ENCODE results near the gene HELLS.

DNA sequence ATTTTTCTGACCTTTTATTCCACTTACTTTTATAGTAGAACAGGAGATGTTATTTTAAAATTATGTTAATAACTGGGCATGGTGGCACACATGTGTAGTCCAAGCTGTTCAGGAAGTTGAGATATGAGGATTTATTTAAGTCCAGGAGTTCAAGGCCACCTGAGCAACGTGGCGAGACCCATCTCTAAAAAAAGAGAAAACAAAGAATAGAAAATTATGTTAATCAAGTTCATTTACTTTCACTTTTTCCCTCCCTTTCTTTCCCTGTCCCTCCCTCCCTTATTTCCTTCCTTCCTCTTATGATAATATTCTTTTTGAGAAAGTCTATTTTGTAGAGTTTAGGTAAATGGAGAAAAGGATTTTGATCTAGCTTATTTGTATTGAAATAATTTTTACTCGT, 48.9 kb upstream of the HELLS start:
- TF ChIP-seq, protein P1, sequence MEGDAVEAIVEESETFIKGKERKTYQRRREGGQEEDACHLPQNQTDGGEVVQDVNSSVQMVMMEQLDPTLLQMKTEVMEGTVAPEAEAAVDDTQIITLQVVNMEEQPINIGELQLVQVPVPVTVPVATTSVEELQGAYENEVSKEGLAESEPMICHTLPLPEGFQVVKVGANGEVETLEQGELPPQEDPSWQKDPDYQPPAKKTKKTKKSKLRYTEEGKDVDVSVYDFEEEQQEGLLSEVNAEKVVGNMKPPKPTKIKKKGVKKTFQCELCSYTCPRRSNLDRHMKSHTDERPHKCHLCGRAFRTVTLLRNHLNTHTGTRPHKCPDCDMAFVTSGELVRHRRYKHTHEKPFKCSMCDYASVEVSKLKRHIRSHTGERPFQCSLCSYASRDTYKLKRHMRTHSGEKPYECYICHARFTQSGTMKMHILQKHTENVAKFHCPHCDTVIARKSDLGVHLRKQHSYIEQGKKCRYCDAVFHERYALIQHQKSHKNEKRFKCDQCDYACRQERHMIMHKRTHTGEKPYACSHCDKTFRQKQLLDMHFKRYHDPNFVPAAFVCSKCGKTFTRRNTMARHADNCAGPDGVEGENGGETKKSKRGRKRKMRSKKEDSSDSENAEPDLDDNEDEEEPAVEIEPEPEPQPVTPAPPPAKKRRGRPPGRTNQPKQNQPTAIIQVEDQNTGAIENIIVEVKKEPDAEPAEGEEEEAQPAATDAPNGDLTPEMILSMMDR (IDR thresholded peaks at IDR 0.05), result no peak
- TF ChIP-seq POLR2A (IDR thresholded peaks at IDR 0.05; ENCODE audit: low read depth), result no peak
- no peak for TF ChIP-seq POLR2AphosphoS5 (IDR thresholded peaks at IDR 0.05)
- TF ChIP-seq EP300 (IDR thresholded peaks at IDR 0.05), result no peak

Data from esophagus muscularis mucosa (tissue), 4 donors.